Measurements from ENCODE around the gene GRPEL2.

The GRPEL2 gene

GRCh38 chr5:149362541-149362940 is 17.2 kb downstream of the GRPEL2 start:
- Histone ChIP-seq H3K27me3 (ENCODE audit: low read depth, low read length) (no peaks in the 10 kb centered on the region), H3K9ac (ENCODE audit: low read length) (no peak overlapping the region), H3K4me3 (ENCODE audit: low read length) (no peak overlapping the region), H3K4me1 (ENCODE audit: low read length) (peaks cover 10% of the 10 kb centered on the region; the same call in 1 of the 2 replicates), H3K36me3 (replicated peaks; ENCODE audit: low read depth, low read length) (no peaks in the 10 kb centered on the region), H3K27ac (ENCODE audit: low read length) (no peak overlapping the region), H3K4me2 (ENCODE audit: low read length) (no peak overlapping the region), H2AFZ (ENCODE audit: low read depth, low read length) (no peak overlapping the region), H3K9me3 (ENCODE audit: insufficient read depth, low read length) (no peaks in the 10 kb centered on the region), H4K20me1 (ENCODE audit: insufficient read depth, low read length) (no peaks in the 10 kb centered on the region), H3K79me2 (ENCODE audit: low read length) (peaks cover 13% of the 10 kb centered on the region)
- TF ChIP-seq CTCF (IDR thresholded peaks at IDR 0.05; ENCODE audit: low read depth, low read length) (no peak), EZH2phosphoT487 (IDR thresholded peaks at IDR 0.05; ENCODE audit: low read depth) (no peak)

GRCh38 chr5:149363358-149363757 is 18.1 kb downstream of the GRPEL2 start:
- no peak for TF ChIP-seq CTCF (IDR thresholded peaks at IDR 0.05; ENCODE audit: low read depth, low read length)
- no peak for TF ChIP-seq EZH2phosphoT487 (IDR thresholded peaks at IDR 0.05; ENCODE audit: low read depth)
- Histone ChIP-seq H3K79me2 (ENCODE audit: low read length) (peaks cover 9% of the 10 kb centered on the region), H2AFZ (ENCODE audit: low read depth, low read length) (no peak overlapping the region), H3K9ac (ENCODE audit: low read length) (no peak overlapping the region), H4K20me1 (ENCODE audit: insufficient read depth, low read length) (no peaks in the 10 kb centered on the region), H3K9me3 (ENCODE audit: insufficient read depth, low read length) (no peaks in the 10 kb centered on the region), H3K4me1 (ENCODE audit: low read length) (peaks cover 10% of the 10 kb centered on the region; the same call in 1 of the 2 replicates), H3K36me3 (replicated peaks; ENCODE audit: low read depth, low read length) (no peaks in the 10 kb centered on the region), H3K4me3 (ENCODE audit: low read length) (no peak overlapping the region), H3K27me3 (ENCODE audit: low read depth, low read length) (no peaks in the 10 kb centered on the region), H3K27ac (ENCODE audit: low read length) (no peak overlapping the region), H3K4me2 (ENCODE audit: low read length) (no peak overlapping the region)

- Histone ChIP-seq H3K4me2 (ENCODE audit: low read length) (no peak overlapping the region), H3K27ac (ENCODE audit: low read length) (no peak overlapping the region), H3K9ac (ENCODE audit: low read length) (no peak overlapping the region), H3K4me1 (ENCODE audit: low read length) (peaks cover 6% of the 10 kb centered on the region; the same call in 1 of the 2 replicates), H2AFZ (ENCODE audit: low read depth, low read length) (no peak overlapping the region), H3K79me2 (ENCODE audit: low read length) (peaks cover 4% of the 10 kb centered on the region; the same call in 1 of the 2 replicates), H3K4me3 (ENCODE audit: low read length) (no peak overlapping the region), H4K20me1 (ENCODE audit: insufficient read depth, low read length) (no peaks in the 10 kb centered on the region), H3K9me3 (ENCODE audit: insufficient read depth, low read length) (no peaks in the 10 kb centered on the region), H3K27me3 (ENCODE audit: low read depth, low read length) (no peaks in the 10 kb centered on the region), H3K36me3 (replicated peaks; ENCODE audit: low read depth, low read length) (no peaks in the 10 kb centered on the region)
- TF ChIP-seq EZH2phosphoT487 (IDR thresholded peaks at IDR 0.05; ENCODE audit: low read depth) (no peak), CTCF (IDR thresholded peaks at IDR 0.05; ENCODE audit: low read depth, low read length) (no peak)
Measured at GRCh38 chr5:149363936-149364335, 18.6 kb downstream of the GRPEL2 start.

- no peak overlapping the region for H3K4me3 ChIP-seq (ENCODE audit: low read length)
- no peak for TF ChIP-seq EZH2phosphoT487 (IDR thresholded peaks at IDR 0.05; ENCODE audit: low read depth)
- no peak for TF ChIP-seq CTCF (IDR thresholded peaks at IDR 0.05; ENCODE audit: low read depth, low read length)
- no peak overlapping the region for H3K4me2 ChIP-seq (ENCODE audit: low read length)
- H3K27me3 ChIP-seq (ENCODE audit: low read depth, low read length) = no peaks in the 10 kb centered on the region
- no peaks in the 10 kb centered on the region for H3K9me3 ChIP-seq (ENCODE audit: insufficient read depth, low read length)
- no peak overlapping the region for H2AFZ ChIP-seq (ENCODE audit: low read depth, low read length)
- H3K4me1 ChIP-seq (ENCODE audit: low read length) = peaks cover 4% of the 10 kb centered on the region; the same call in 1 of the 2 replicates
- no peaks in the 10 kb centered on the region for H3K36me3 ChIP-seq (replicated peaks; ENCODE audit: low read depth, low read length)
- no peak overlapping the region for H3K9ac ChIP-seq (ENCODE audit: low read length)
- H3K27ac ChIP-seq (ENCODE audit: low read length) = no peak overlapping the region
- no peaks in the 10 kb centered on the region for H4K20me1 ChIP-seq (ENCODE audit: insufficient read depth, low read length)
- no peaks in the 10 kb centered on the region for H3K79me2 ChIP-seq (ENCODE audit: low read length)
Measured at GRCh38 chr5:149364719-149365118, 19.4 kb downstream of the GRPEL2 start.

All from OCI-LY3 (cell line).